H9 (cell line): ENCODE results near the gene MKNK2. TPM values are rescaled to one million over a fixed set of nuclear protein-coding genes. Genes with fewer than 3 reads are reported as not detected.

ENCODE experiments used
- DNase-seq: peaks from one replicate; pipeline ENCODE4 v3.0.0-alpha.2; 2017
- H2AFZ ChIP-seq: one replicate; pipeline ENCODE4 v1.6.1; 2013; ENCODE audit warnings: mild to moderate bottlenecking, low read length, control low read depth, moderate library complexity
- H2AK5ac ChIP-seq: 2 replicates; pipeline ENCODE4 v1.6.1; 2013; ENCODE audit warnings: low read length, control low read depth, mixed read lengths; ENCODE audit not compliant: insufficient read length
- H2BK120ac ChIP-seq: one replicate; pipeline ENCODE4 v1.6.1; 2013; ENCODE audit warnings: low read depth, mild to moderate bottlenecking, low read length, control low read depth, inconsistent platforms; ENCODE audit not compliant: poor library complexity, severe bottlenecking
- H2BK12ac ChIP-seq: 2 replicates; pipeline ENCODE4 v1.6.1; 2013; ENCODE audit warnings: low read length, control low read depth, mixed read lengths, low read depth; ENCODE audit not compliant: insufficient read length
- H2BK15ac ChIP-seq: 2 replicates; pipeline ENCODE4 v1.6.1; 2013; ENCODE audit warnings: low read depth, low read length, control low read depth
- H2BK20ac ChIP-seq: one replicate; pipeline ENCODE4 v1.6.1; 2013; ENCODE audit warnings: low read depth, mild to moderate bottlenecking, low read length, control low read depth, inconsistent platforms; ENCODE audit not compliant: poor library complexity, severe bottlenecking
- H2BK5ac ChIP-seq: 2 replicates; pipeline ENCODE4 v1.6.1; 2013; ENCODE audit warnings: low read length, control low read depth, mixed read lengths; ENCODE audit not compliant: insufficient read length
- H3K14ac ChIP-seq: 2 replicates; pipeline ENCODE4 v1.6.1; 2013; ENCODE audit warnings: low read length, control low read depth; ENCODE audit not compliant: insufficient read depth
- H3K18ac ChIP-seq: 2 replicates; pipeline ENCODE4 v1.6.1; 2013; ENCODE audit warnings: low read depth, mild to moderate bottlenecking, mixed read lengths, low read length, control low read depth; ENCODE audit not compliant: insufficient read length
- H3K23ac ChIP-seq: 2 replicates; pipeline ENCODE4 v1.6.1; 2013; ENCODE audit warnings: low read length, control low read depth, mixed read lengths, low read depth; ENCODE audit not compliant: insufficient read length
- H3K23me2 ChIP-seq: 2 replicates; pipeline ENCODE4 v1.6.1; 2013; ENCODE audit warnings: low read depth, mild to moderate bottlenecking, mixed read lengths, low read length, control low read depth; ENCODE audit not compliant: insufficient read length, poor library complexity, severe bottlenecking
- H3K27ac ChIP-seq: 2 replicates; pipeline ENCODE4 v1.5.1; 2013; ENCODE audit warnings: low read length, control low read depth, mixed read lengths, low read depth; ENCODE audit not compliant: insufficient read length
- H3K27me3 ChIP-seq: 2 replicates; pipeline ENCODE4 v1.6.1; 2013; ENCODE audit warnings: low read length, control low read depth, inconsistent platforms; ENCODE audit not compliant: insufficient read depth
- H3K4ac ChIP-seq: 2 replicates; pipeline ENCODE4 v1.6.1; 2013; ENCODE audit warnings: low read depth, mild to moderate bottlenecking, control low read depth, inconsistent platforms, low read length, moderate library complexity
- H3K4me1 ChIP-seq: 2 replicates; pipeline ENCODE4 v1.6.1; 2013; ENCODE audit warnings: low read length, control low read depth, inconsistent platforms; ENCODE audit not compliant: insufficient read depth
- H3K4me2 ChIP-seq: 2 replicates; pipeline ENCODE4 v1.6.1; 2013; ENCODE audit warnings: low read length, control low read depth, mixed read lengths; ENCODE audit not compliant: insufficient read length, insufficient read depth
- H3K56ac ChIP-seq: 2 replicates; pipeline ENCODE4 v1.6.1; 2013; ENCODE audit warnings: low read depth, mild to moderate bottlenecking, mixed read lengths, low read length, control low read depth; ENCODE audit not compliant: insufficient read length
- H3K79me1 ChIP-seq: 2 replicates; pipeline ENCODE4 v1.6.1; 2013; ENCODE audit warnings: low read depth, mild to moderate bottlenecking, moderate library complexity, low read length, control low read depth, inconsistent platforms; ENCODE audit not compliant: insufficient read depth, poor library complexity, severe bottlenecking
- H3K79me2 ChIP-seq: 2 replicates; pipeline ENCODE4 v1.6.1; 2013; ENCODE audit warnings: low read length, control low read depth, inconsistent platforms; ENCODE audit not compliant: insufficient read depth
- H3K9ac ChIP-seq: 2 replicates; pipeline ENCODE4 v1.6.1; 2013; ENCODE audit warnings: low read length, control low read depth, mixed read lengths; ENCODE audit not compliant: insufficient read length; ENCODE audit errors: extremely low read depth
- H3K9me3 ChIP-seq: one replicate; pipeline ENCODE4 v1.6.1; 2013; ENCODE audit warnings: low read depth, low read length, inconsistent platforms; ENCODE audit not compliant: control insufficient read depth
- H3T11ph ChIP-seq: one replicate; pipeline ENCODE4 v1.6.1; 2013; ENCODE audit warnings: mild to moderate bottlenecking, low read length, control low read depth, inconsistent platforms
- H4K20me1 ChIP-seq: one replicate; pipeline ENCODE4 v1.6.1; 2013; ENCODE audit not compliant: control insufficient read depth, insufficient read length, insufficient read depth
- H4K5ac ChIP-seq: 2 replicates; pipeline ENCODE4 v1.6.1; 2013; ENCODE audit warnings: low read depth, mild to moderate bottlenecking, mixed read lengths, low read length, control low read depth; ENCODE audit not compliant: insufficient read length
- H4K8ac ChIP-seq: replicated peaks from 2 replicates; pipeline ENCODE4 v1.6.1; 2013; ENCODE audit warnings: low read length, control low read depth, mixed read lengths, low read depth; ENCODE audit not compliant: insufficient read length
- H4K91ac ChIP-seq: 2 replicates; pipeline ENCODE4 v1.6.1; 2013; ENCODE audit warnings: low read depth, mild to moderate bottlenecking, moderate library complexity, mixed read lengths, low read length, control low read depth; ENCODE audit not compliant: insufficient read length
- H3K27ac Mint-ChIP-seq, 3 experiments: 2 replicates in 2 of 3; 3 replicates in 1 of 3; pipeline ENCODE4 v1.8.0; 2020 to 2021; ENCODE audit warnings: mixed read lengths in 3 of 3, mild to moderate bottlenecking in 1 of 3, moderate library complexity in 1 of 3
- H3K27me3 Mint-ChIP-seq: 2 replicates; pipeline ENCODE4 v1.8.0; 2021; ENCODE audit warnings: low read depth, mild to moderate bottlenecking, moderate library complexity, mixed read lengths
- H3K36me3 Mint-ChIP-seq, 3 experiments: 2 replicates in 2 of 3; 3 replicates in 1 of 3; pipeline ENCODE4 v1.8.0; 2020 to 2021; ENCODE audit warnings: low read depth in 3 of 3, mixed read lengths in 3 of 3; ENCODE audit not compliant: insufficient read depth in 1 of 3
- H3K4me1 Mint-ChIP-seq, 2 experiments: 2 replicates each; pipeline ENCODE4 v1.8.0; 2020; ENCODE audit warnings: mixed read lengths in 2 of 2
- H3K4me3 Mint-ChIP-seq, 2 experiments: 2 replicates in 1 of 2; 3 replicates in 1 of 2; pipeline ENCODE4 v1.8.0; 2020 to 2021; ENCODE audit warnings: mild to moderate bottlenecking in 2 of 2, mixed read lengths in 2 of 2, moderate library complexity in 1 of 2
- H3K9me3 Mint-ChIP-seq, 2 experiments: 2 replicates in 1 of 2; 3 replicates in 1 of 2; pipeline ENCODE4 v1.8.0; 2020; ENCODE audit warnings: mild to moderate bottlenecking in 2 of 2, mixed read lengths in 2 of 2, moderate library complexity in 1 of 2
- CTCF ChIP-seq: fragments of 200-600 bp; sonication (generic); conservative IDR thresholded peaks from 3 replicates; pipeline ENCODE4 v1.8.0; 2021; ENCODE audit warnings: antibody characterized with exemption, mild to moderate bottlenecking
- WGBS: extraction: QIAGEN DNeasy Blood & Tissue Kit; methylation state at CpG from one replicate; pipeline ENCODE4 v1.1.7; 2013; ENCODE audit warnings: missing lambda C conversion rate, low lambda C conversion rate, mixed read lengths; ENCODE audit not compliant: insufficient read length; ENCODE audit errors: extremely low coverage; 5-methylcytosine and 5-hydroxymethylcytosine counted together
- total RNA-seq: library from RNA; stranded (reverse); gene quantifications from 2 replicates; pipeline ENCODE4 v1.2.1, GENCODE V29; 2021

The MKNK2 gene
- total RNA-seq, 1 experiment from 2014 or later, result 153 TPM

DNA sequence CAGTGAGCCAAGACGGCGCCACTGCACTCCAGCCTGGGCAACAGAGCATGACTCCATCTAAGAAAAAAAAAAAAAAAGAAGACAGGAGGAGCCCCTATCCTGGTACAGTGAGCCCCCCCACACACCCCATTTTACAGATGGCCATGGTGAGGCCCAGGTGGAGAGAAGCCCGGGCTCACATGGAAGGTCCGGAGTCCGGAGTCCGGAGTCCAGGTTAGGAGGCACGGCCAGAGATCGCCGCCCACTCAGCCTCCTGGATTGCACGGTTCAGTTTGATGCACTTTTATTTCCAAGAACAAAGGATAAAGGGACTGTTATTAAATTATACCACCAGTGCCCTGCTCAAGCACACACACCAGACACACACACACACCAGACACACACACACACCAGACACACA is 24.3 kb downstream of the MKNK2 start:
- H3K4me3 Mint-ChIP-seq, result no peak overlapping the region
- WGBS, result no CpG with 5 or more reads among the region's 10 CpGs

More for the DNA sequence above, 24.3 kb downstream of the MKNK2 start:
- TF ChIP-seq CTCF, result no peak
- Histone ChIP-seq H3K4me2 (no peak overlapping the region), H3K27me3 (no peaks in the 10 kb centered on the region), H3K14ac (no peak overlapping the region), H3K4ac (no peak overlapping the region), H3T11ph (no peak overlapping the region), H2BK20ac (no peak overlapping the region), H2BK5ac (no peak overlapping the region), H3K79me1 (no peaks in the 10 kb centered on the region), H3K56ac (no peak overlapping the region), H2AFZ (no peak overlapping the region), H3K79me2 (no peaks in the 10 kb centered on the region), H4K20me1 (no peaks in the 10 kb centered on the region), H2BK12ac (no peak overlapping the region), H3K27ac (no peak overlapping the region), H3K18ac (no peak overlapping the region), H3K23me2 (no peaks in the 10 kb centered on the region), H3K4me1 (no peaks in the 10 kb centered on the region), H2BK15ac (no peak overlapping the region), H4K8ac (no peak overlapping the region), H3K23ac (no peak overlapping the region), H2BK120ac (no peak overlapping the region), H2AK5ac (no peak overlapping the region), H4K5ac (no peak overlapping the region), H3K9ac (no peak overlapping the region), H4K91ac (no peak overlapping the region), H3K9me3 (no peaks in the 10 kb centered on the region)
- no peak overlapping the region for H3K27ac Mint-ChIP-seq
- H3K9me3 Mint-ChIP-seq, result peaks cover 9 to 16% of the 10 kb centered on the region in 2 experiments
- H3K27me3 Mint-ChIP-seq, result peaks cover 13% of the 10 kb centered on the region
- no peak for DNase-seq
- H3K36me3 Mint-ChIP-seq, result peaks cover 0 to 5% (median 4%) of the 10 kb centered on the region in 3 experiments; a peak in 6 of 7 replicates
- peaks cover 3 to 10% of the 10 kb centered on the region in 2 experiments for H3K4me1 Mint-ChIP-seq
